ENCODE data around the gene BFSP1.

Gene BFSP1

GRCh38 chr20:17556837-17557674 is 25.9 kb upstream of the BFSP1 start:
- DNase-seq, result no peak

GRCh38 chr20:17555106-17555505 is 23.9 kb upstream of the BFSP1 start:
- DNase-seq, result no peak

DNA sequence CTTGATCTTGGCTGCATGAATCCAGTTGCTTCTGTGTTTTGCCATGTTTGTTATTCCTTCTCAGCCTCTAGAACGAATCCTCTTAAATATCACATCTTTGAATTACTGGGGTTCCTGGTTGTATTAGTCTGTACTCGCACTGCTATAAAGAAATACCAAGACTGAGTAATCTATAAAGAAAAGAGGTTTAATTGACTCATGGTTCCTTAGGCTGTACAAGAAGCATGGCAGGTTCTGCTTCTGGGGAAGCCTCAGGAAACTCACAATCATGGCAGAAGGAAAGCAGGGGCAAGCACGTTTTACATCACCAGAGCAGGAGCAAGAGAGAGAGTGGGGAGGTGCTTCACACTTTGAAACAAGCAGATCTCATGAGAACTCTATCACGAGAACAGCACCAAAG is 18.0 kb upstream of the BFSP1 start:
- DNase-seq, result no peak

- DNase-seq, result no peak
Measured at GRCh38 chr20:17545127-17545526, 13.9 kb upstream of the BFSP1 start.

GRCh38 chr20:17543531-17544131 is 12.5 kb upstream of the BFSP1 start:
- no peak for DNase-seq

- no peak for DNase-seq
Measured at GRCh38 chr20:17542993-17543412, 11.8 kb upstream of the BFSP1 start.

GRCh38 chr20:17542481-17542880 is 11.3 kb upstream of the BFSP1 start:
- DNase-seq, result no peak

- no peak for DNase-seq
Measured at GRCh38 chr20:17541996-17542395, 10.8 kb upstream of the BFSP1 start.

GRCh38 chr20:17541596-17541995 is 10.4 kb upstream of the BFSP1 start:
- no peak for DNase-seq

GRCh38 chr20:17538517-17539170 is 7.5 kb upstream of the BFSP1 start:
- DNase-seq, result no peak

DNA sequence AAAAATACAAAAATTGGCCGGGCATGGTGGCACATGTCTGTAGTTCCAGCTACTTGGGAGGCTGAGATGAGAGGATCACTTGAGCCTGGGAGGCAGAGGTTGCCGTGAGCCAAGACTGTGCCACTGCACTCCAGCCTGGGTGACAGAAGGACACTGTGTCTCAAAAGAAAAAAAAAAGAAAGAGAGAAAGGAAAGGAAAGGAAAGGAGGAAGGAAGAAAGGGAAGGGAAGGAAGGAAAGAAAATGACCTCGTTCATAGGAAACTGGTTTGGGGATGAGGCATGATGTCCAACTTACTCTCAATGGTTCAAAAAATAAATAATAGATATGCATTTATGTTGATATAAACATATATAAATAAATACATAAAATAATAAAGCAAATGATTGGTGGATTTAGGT is 6.8 kb upstream of the BFSP1 start:
- DNase-seq, result no peak

DNA sequence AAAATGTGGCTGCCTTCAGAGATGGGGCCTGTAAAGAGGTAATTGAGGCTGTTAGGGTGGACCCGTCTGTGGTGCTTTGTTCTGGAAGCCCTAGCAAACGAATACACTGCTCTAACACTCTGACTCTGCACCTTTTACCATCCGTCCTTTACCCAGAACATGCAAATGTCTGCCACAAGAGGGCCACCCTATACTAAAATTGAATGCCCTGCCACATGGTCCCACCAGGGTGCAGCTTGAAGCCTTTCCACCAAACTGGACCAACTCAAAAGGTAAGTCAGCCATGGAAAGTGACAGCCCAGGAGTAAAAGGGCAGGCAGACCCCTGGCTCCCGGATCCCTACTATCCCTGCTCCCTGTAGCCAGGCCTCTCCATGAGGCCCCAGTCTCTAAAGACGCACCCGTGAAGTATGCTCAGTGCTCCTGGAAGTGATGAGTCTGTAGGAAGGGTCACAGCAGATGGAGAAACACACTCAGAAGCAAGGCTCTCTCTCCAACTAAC is 5.8 kb upstream of the BFSP1 start:
- no peak for DNase-seq

DNA sequence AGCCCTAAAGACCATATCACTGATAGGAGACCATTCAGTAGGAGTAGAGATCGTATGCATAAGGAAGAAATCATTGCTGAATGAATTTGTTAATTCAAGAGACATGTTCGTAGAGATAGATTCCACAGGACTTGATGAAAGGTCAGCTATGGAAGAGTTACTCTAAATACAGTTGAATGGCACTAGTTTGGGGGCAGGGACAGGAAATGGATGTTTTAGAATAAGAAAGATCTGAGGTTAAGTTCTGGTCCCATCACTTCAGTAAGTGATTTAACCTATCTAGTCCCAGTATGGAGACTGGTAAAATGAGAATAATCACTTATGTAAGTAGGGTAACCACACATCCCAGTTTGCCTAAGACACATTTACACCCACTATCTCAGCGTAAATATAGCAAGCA is 2.9 kb upstream of the BFSP1 start:
- DNase-seq, result no peak

DNA sequence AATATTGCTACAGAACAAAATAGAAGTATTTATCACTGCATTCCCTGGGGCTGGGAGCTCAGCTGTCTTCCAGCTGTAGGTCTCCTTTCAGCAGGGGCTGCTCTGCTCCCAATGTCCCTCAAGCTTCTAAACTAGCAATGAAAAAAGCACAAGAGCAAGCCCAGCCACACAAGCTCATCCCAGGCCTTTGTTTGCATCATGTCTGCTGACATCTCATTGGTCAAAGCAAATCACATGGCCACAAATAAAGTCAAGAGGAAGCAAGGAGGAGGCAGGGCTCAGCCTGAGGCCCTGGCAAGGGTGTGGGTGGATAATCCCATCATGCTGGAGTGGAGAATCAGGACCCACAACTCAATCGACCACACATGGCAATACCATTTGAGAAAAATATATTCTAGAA is 2.2 kb upstream of the BFSP1 start:
- DNase-seq, result no peak

DNA sequence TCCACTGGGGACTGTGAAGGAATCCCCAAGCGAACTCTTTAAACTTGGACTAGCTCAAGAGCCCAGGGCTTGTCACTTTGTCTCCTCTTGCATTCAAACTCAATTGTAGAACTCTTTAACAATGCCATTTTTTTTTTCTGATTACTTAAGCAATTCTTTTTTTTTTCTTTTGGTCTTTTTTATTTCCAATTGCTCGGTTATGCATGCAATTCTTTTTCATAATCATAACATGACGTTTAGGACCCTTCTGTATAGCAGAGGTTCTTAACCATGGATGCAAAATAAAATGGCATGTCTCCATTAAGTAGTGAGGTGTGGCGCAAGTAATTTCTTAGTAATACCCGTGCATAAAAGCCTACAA is 466 bp upstream of the BFSP1 start:
- DNase-seq, result no peak

- no peak for DNase-seq
Measured at GRCh38 chr20:17530153-17530552, 1.0 kb downstream of the BFSP1 start.

GRCh38 chr20:17529586-17529985 is 1.6 kb downstream of the BFSP1 start:
- DNase-seq, result no peak

DNA sequence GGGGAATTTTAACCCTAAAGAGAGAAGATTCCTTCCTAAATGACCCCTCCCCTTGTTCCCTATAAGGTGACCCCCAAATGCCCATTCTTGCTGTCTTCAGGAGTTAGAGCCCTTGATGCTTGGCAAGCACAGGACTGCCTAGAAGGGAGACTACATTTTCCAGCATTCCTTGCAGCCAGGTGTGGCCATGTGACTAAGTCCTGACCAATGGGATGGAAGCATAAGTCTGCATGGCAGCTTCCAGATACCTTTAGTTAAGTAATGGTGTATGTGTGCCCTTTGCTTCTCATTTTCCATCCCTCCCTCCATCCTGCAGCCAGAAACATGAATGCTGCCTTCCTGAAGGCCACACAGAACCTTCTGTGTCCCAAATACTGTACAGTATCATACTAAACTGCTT is 5.5 kb downstream of the BFSP1 start:
- DNase-seq, result no peak

DNA sequence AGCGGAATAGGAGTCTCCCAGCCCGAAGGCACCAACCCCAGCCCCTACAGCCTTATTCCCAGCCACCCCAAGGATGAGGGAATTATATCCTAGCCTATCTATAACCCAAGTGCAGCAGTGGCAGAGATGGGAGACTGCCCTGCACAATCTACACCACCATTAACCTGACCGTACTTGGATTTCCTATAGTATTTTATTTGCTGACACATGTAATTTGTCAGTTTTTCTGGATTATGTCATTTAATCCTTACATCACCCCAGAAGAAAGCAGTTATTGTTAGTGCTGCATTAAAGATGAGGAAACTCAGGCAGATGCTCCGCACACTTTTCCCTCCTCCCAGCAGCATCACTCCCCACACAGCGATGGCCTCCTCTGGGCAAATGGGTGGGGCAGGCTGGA is 6.0 kb downstream of the BFSP1 start:
- no peak for DNase-seq

DNA sequence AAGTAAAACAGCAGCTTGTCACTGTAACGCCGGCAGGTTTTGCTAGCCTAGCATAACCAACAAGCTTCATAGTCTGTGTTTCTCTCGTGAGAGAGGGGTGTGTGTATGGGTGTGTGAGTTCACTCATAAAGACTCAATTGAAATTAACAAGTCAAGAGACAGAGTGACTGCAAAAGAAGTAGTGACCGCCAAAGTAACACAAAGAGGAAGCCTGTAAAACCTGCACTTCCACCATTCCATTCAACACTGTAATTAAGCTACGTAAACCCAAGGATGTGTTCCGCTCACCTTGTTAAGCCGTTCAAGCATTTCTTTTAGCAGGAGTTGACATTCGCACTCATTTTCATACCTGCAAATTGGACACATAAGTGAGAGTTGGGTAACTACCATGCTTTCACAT is 6.6 kb downstream of the BFSP1 start:
- DNase-seq, result no peak

DNA sequence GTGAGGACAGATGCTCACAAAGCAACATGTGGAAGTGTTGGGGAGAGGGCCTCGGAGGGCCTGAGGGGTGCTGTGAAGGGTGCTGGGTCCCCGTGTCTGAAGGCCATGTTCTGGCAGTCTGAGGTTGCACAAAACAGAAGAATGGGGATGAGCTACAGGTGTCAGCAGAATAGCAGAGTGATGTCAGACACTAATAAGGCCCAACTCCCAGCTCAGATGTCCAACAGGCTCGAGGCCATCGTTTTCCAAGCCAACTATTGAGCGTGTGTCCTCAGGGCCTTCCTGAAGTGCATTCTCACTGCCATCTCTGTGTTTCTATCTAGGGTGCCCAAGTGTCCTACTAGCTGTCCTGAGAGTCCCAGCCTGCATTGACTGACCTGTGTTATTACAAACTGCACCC is 7.9 kb downstream of the BFSP1 start:
- DNase-seq, result no peak

- no peak for DNase-seq
Measured at GRCh38 chr20:17522528-17522927, 8.7 kb downstream of the BFSP1 start.

DNA sequence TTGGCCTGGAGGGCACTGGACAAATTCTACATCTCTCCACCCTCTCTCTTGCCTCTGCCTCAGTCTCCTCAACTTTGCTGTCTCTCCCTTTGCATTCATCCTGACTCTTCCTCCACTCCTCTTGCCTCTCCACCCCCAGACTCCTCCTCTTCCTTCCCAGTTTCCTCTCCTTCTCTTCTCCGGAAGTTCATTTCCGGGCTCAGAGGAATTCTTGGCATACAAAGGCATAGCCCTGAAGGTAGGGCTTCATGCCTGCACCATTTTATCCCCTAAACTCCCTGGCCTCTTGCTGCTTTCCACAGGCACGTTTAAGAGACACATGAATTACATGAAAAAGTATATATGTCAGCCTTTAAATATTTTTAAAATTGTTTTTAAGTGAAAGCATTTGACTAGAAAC is 10.6 kb downstream of the BFSP1 start:
- DNase-seq, result no peak

DNA sequence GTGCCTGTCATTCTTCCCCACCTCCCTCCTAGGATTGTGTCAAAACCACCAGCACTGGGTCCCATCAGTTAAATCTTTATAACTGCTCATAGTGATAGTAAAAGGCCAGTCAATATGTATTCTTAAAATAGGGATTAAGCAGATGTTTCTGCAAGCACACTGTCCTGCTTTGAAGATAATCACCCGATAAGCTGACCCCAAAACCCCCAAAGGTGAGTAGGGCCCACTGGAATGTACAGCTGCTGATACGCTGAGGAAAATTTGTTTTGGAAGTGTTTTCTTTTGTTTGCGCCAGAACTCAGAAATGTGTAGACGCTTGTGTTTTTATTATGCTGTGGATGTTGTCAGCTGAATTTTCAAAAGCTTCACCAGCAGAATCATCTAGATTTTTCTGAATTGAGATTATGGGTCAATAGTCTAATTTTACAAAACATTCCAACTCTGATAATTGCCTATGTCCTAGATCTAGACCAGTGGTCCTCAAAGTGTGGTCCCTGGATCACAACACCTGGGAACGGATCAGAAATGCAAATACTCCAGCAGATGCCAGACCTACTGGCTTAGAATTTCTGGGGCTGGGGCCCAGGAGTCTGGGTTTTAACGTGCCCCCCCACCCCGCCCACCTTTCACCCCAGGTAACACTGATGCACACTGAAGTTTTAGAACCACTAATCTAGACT is 11.4 kb downstream of the BFSP1 start:
- no peak for DNase-seq
